HG02852 (cell line): ENCODE data around the gene NR4A2.
A peak's percentile ranks its signal among the peaks of the same experiment; 100 is the strongest.

Experiments
- ATAC-seq: cut with Tn5 transposase; IDR thresholded peaks from one replicate; pipeline ENCODE4 v1.9.1; 2021; ENCODE audit warnings: mild to moderate bottlenecking, moderate library complexity; ENCODE audit not compliant: unreplicated experiment

NR4A2 gene

GRCh38 chr2:156340804-156341451, 8.4 kb upstream of the NR4A2 start:
- peak; percentile 14 for ATAC-seq

- ATAC-seq, result no peak
Measured at GRCh38 chr2:156340377-156340776, 7.9 kb upstream of the NR4A2 start.

DNA sequence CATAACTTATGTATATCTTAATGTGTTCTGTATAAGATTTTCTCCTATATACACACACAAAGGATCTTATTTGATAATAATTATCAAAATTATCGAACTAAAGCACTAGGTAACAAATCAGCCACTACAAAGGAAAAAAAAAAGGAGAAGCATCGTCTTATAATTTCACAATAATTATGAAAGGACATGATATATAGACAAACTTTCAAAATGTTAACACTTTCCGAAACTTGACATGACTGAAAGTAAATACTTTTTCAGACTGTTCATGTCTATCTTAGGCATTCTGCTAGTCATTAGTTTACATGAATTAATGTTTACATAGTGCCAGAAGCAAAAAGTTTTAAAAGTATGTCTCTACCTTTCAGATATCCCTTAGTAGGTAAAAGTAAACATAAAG, 7.3 kb upstream of the NR4A2 start:
- no peak for ATAC-seq

DNA sequence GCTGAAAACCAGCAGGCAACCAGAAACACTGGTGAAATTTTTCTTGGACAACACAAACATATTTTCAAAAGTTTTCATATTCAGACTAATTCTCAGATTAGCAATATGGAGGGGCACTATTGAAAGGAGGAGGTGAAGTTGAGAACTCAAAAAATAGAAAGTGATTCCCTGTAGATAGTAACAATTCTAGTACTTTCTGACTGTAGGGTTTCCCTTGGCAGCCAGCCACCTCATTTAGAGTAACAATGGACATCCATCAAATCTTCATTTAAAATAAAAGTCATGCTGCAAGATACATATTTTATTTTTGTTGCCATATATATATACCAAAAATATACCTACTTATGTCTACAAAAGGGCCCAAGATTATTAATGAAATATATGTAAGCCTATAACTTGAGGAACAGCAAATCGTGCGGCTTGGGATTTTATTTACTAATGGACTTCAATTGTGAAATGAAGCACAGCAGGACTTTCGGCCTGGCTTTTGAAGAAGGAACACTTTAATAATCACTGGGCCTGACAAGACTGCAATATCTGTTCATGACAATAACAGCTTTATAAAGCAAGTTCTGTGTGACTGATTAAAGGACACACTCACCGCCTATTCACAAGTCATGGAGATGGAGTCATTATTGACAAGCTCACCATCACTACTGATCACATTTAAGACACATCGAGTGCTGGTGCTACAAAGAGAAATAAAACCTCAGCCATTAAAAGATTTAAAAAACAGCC, 6.8 kb upstream of the NR4A2 start:
- no peak for ATAC-seq

GRCh38 chr2:156338578-156338977, 6.1 kb upstream of the NR4A2 start:
- no peak for ATAC-seq

GRCh38 chr2:156334496-156335478, 2.3 kb upstream of the NR4A2 start:
- ATAC-seq, result peak; percentile 22

DNA sequence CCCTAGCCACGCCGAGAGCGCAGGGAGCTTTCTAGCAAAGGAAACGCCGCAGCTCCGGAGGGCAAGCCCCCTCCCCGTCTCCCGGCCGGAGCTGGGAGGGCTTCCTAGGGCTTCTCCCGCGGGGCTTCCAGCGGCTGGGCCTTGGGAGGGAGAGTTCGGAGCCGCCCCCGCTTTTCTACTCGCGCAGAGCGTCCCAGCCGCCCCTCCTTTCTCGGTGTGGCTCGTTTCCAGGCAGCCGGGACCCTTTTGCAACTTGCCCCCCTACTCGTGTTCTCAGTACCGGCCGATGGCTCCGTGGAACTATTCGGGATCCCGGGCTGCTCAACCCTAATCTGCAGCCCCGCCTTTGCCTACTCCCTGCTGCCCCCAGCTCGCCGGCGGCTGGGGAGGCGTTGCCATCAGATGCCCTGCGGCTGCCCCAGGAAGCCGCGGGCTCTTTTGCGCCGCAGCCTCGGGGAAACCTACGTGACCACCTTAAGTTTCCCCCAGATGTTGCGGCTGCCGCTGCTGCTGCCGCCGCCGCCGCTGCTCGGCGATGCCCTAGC, 1.5 kb upstream of the NR4A2 start:
- ATAC-seq, result peak; percentile 23

DNA sequence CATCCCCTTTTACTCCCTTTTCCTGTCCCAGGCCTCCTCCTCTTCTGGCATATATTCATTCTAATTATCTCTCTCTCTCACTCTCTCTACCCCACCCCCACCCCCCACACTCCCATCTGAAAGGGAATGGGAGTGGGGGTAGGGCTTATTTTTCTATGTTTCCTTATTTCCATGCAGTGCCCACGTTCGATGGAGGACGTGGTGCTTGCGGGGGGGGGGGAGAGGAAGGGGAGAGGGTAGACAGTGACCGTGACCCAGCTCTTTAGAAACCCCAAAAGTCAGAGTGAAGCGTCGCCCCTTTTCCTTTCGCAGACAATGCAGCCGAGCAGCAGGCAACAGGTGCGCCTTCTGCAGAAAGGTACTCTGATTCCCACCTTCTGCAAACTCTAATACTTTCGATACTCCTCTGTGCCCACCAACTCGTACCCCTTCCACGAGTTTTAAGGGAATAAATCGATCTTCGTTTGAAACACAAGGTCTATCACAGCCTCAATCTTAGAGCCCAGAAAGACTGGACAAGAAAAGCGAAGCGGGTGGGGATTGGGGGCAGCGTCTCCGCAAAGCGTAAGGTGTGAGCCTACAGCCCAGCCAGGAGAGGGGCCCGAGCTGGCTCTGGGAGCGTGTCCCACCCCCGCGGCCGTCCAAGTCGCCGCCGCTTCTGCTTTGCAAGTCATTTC, 891 bp upstream of the NR4A2 start:
- peak; percentile 26 for ATAC-seq

DNA sequence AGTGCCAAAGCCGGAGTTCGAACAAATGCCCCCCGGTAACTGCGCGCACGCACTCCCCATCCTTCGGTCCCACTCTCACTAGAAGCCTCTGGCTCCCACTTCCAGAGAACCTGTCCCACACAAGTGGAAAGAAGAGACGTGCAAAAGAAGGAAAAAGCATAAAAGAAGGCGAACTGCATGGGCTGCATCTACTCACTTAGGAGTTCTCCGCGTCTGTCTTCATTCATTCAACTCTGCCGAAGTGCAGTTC, 312 bp downstream of the NR4A2 start:
- no peak for ATAC-seq

DNA sequence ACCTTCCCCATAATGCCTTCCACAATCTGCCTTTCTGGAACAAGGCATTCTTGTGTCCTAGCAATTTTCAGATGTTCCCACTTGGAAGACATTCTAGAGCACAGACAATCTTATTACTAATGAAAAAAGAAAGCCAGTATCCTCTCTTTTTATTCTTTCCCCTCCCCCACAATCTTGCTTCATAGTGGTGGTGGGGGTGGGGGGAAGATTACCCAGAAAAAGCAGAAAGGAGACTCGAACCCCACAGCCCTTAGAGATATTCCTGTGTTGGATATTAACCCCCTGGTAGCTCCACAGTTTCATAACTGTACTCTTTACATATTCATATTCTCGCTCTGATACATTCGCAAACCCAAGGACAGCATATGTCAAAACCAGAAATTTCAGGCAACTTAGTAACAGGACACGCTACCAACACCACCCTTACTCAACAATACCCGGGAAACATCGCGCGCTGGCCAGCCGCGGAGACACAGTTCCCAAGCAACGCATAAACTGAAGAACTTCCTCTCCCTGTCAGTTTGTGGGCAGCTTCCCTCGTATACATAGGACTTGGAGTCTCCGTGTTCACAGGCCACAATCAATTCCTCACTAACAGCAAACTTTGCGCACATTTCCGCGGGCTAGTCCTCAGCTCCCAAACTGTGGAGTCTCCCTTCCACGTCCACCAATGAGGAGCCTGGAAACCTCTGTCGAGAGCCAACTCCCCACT, 793 bp downstream of the NR4A2 start:
- ATAC-seq, result no peak

GRCh38 chr2:156329927-156330726, 2.4 kb downstream of the NR4A2 start:
- ATAC-seq, result no peak

- ATAC-seq, result no peak
Measured at GRCh38 chr2:156329031-156329926, 3.2 kb downstream of the NR4A2 start.

- no peak for ATAC-seq
Measured at GRCh38 chr2:156327835-156328695, 4.5 kb downstream of the NR4A2 start.

DNA sequence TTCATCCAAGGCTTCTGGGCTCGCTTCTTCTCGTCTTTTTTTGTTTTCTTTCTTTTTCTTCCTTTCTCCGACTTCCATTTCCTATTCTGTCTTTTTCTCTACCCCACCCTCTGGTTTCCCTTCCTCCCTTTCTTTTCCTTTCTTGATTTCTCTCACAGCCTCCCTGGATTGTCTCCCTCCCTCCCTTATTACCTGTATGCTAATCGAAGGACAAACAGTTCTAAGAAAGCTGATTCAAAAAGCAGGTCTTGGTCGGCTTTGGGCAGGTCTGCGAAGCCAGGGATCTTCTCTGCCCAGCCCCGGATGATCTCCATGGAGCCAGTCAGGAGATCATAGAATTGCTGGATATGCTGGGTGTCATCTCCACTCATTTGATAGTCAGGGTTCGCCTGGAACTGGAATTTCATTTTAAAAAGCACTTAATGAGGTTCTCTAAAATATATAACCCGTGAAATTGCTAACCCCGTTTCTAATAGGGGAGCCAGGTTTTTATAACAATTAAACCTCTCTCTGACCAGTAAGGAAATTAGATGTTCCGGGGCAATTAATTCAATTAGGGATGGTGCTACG, 5.9 kb downstream of the NR4A2 start:
- no peak for ATAC-seq

DNA sequence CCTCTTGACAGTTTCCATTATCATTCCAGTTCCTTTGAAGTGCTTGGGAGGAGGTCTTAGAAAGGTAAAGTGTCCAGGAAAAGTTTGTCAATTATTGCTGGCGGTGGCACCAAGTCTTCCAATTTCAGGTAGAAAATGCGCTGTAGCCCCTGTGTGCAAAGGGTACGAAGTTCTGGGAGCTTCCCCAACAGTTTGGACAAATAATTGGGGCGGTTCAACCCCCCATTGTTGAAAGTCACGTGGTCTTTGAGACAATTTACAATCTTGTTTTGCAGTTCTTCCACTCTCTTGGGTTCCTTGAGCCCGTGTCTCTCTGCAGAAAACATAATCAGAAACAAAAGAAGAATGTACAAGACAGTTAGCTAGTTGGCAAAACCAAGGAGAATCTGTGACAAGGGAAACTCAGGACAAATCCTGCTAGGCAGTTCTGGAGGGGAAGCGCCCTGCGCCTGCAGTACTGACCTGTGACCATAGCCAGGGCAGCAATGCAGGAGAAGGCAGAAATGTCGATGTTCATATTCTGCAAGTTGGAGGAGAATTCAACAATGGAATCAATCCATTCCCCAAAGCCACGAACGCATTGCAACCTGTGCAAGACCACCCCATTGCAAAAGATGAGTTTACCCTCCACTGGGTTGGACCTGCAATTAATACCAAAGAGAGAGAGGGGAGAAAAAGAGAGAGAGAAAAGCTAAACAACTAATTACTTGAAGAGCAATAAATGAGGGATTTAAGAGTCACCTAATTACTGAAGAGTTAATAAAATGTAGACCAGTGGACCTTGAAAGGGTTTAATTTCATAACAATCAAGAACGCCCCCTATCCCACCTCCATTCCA, 6.6 kb downstream of the NR4A2 start:
- ATAC-seq, result no peak

DNA sequence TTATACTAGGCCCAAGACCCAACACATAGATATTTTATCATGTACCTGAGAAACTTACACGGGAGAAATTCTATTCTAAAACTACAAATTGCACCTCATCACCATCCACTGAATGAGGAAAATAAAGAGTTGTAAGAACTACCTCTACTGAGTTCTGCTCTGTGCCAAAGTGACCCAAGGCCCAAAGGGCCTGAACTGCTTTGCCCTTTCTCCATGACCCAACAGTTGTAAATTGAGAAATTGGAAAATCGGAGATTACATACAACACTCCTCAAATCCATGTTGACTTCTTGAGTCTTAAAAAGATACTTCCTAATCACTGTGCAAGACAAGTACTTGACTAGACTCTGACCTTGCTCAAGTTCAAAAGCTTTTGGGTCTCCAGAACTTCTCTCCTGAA, 8.8 kb downstream of the NR4A2 start:
- no peak for ATAC-seq
